Mucosa of descending colon (tissue), 3 donors: ENCODE results near the gene PSMD13. TPM values are rescaled to one million over a fixed set of nuclear protein-coding genes. Genes with fewer than 3 reads are reported as not detected.

Source experiments
- ATAC-seq: fragments of 200-7000 bp; cut with Tn5 transposase; one replicate; pipeline ENCODE4 v1.9.1; 2020; ENCODE audit warnings: mild to moderate bottlenecking, moderate library complexity
- DNase-seq, 3 donors: peaks; one replicate each; pipeline ENCODE4 v3.0.0-alpha.2; 2020
- H3K36me3 ChIP-seq: fragments of 200-600 bp; one replicate; pipeline ENCODE4 v1.8.0; 2021; ENCODE audit warnings: low read depth, mild to moderate bottlenecking
- H3K4me1 ChIP-seq: fragments of 200-600 bp; one replicate; pipeline ENCODE4 v1.8.0; 2021; ENCODE audit warnings: low read depth, mild to moderate bottlenecking
- H3K4me3 ChIP-seq: fragments of 200-600 bp; one replicate; pipeline ENCODE4 v1.8.0; 2021; ENCODE audit warnings: mild to moderate bottlenecking
- H3K9me3 ChIP-seq: fragments of 200-600 bp; one replicate; pipeline ENCODE4 v1.8.0; 2021; ENCODE audit warnings: mild to moderate bottlenecking
- CTCF ChIP-seq: fragments of 200-600 bp; IDR thresholded peaks from one replicate; pipeline ENCODE4 v1.8.0; 2022; ENCODE audit warnings: antibody characterized with exemption, mild to moderate bottlenecking
- intact Hi-C, 2 donors: fragments of 100-400 bp; cut with DNase I in 1 of 2; cut with micrococcal nuclease in 1 of 2; formaldehyde crosslinking; loops; one replicate each; pipeline versions ENCODE4 v1.11.0 to v1.11.1; 2022; cut with DNase I, micrococcal nuclease
- total RNA-seq, 3 donors: library from RNA; stranded (reverse); fragmentation: NEBNext Ultra II Directional in 2 of 3; extraction: Animal tissue kit (Norgen Biotek cat#: 25700) in 2 of 3; gene quantifications; one replicate each; pipeline versions ENCODE4 v1.2.1 to v1.2.4, GENCODE V29; 2021 to 2023
- donor health status: DM: no; HTN: no; CAD: no; lungs with moderate emphysema.
- donor health status: DM: no; HTN: no; CAD: no.
- donor health status: DM: no; HTN: yes; CAD: no.

The PSMD13 gene
- total RNA-seq, 3 donors from 2014 or later = 92.6 to 110 (median 96.4) TPM

GRCh38 chr11:207863-208180 is 29.0 kb upstream of the PSMD13 start:
- no peak for TF ChIP-seq CTCF
- Histone ChIP-seq H3K9me3 (no peaks in the 10 kb centered on the region), H3K4me1 (peaks cover 21% of the 10 kb centered on the region), H3K4me3 (peak overlapping the region; percentile 62), H3K36me3 (peaks cover 5% of the 10 kb centered on the region)
- ATAC-seq = peak; percentile 7
- DNase-seq = no peak
- intact Hi-C loops = no loop called here

GRCh38 chr11:208181-208916 is 28.4 kb upstream of the PSMD13 start:
- Histone ChIP-seq H3K4me1 (peaks cover 21% of the 10 kb centered on the region), H3K9me3 (no peaks in the 10 kb centered on the region), H3K4me3 (peak overlapping the region; percentile 62), H3K36me3 (peaks cover 5% of the 10 kb centered on the region)
- intact Hi-C loops = no loop called here
- peak; percentile 85 to 92 (median 91) for DNase-seq
- peak; percentile 75 for ATAC-seq
- TF ChIP-seq CTCF = no peak

GRCh38 chr11:208917-209260 is 27.9 kb upstream of the PSMD13 start:
- Histone ChIP-seq H3K9me3 (no peaks in the 10 kb centered on the region), H3K4me3 (peak overlapping the region; percentile 62), H3K4me1 (peaks cover 21% of the 10 kb centered on the region), H3K36me3 (peaks cover 5% of the 10 kb centered on the region)
- TF ChIP-seq CTCF = no peak
- DNase-seq = peak in 1 of 3 donors; percentile 84
- intact Hi-C loops = no loop called here
- ATAC-seq = no peak

GRCh38 chr11:209275-210121 is 27.3 kb upstream of the PSMD13 start:
- peaks cover 4% of the 10 kb centered on the region for H3K36me3 ChIP-seq
- DNase-seq (peak in 1 of 3 donors; percentile 70), ATAC-seq (no peak)
- TF ChIP-seq CTCF = no peak
- no peaks in the 10 kb centered on the region for H3K9me3 ChIP-seq
- peaks cover 21% of the 10 kb centered on the region for H3K4me1 ChIP-seq
- peak overlapping the region; percentile 62 for H3K4me3 ChIP-seq
- intact Hi-C loops = no loop called here

GRCh38 chr11:210122-210802 is 26.5 kb upstream of the PSMD13 start:
- H3K36me3 ChIP-seq = peaks cover under 1% of the 10 kb centered on the region
- no peak overlapping the region for H3K4me3 ChIP-seq
- DNase-seq = no peak

More at GRCh38 chr11:210122-210802, 26.5 kb upstream of the PSMD13 start:
- no peak for ATAC-seq
- intact Hi-C loops = no loop called here
- TF ChIP-seq CTCF = no peak
- H3K4me1 ChIP-seq = peaks cover 20% of the 10 kb centered on the region
- H3K9me3 ChIP-seq = no peaks in the 10 kb centered on the region
